Astrocyte of the spinal cord (primary cell): ENCODE measurements around the gene RAB8B.

Experiments
- DNase-seq: peaks from one replicate; pipeline ENCODE4 v3.0.0; 2011; ENCODE audit warnings: low read depth, low spot score
- H3K4me3 ChIP-seq: 2 replicates; pipeline ENCODE4 v1.5.1; 2011; ENCODE audit warnings: low read depth, mild to moderate bottlenecking, low read length, moderate library complexity
- CTCF ChIP-seq: IDR thresholded peaks from 2 replicates; pipeline ENCODE4 v1.5.1; 2012; ENCODE audit warnings: low read depth, mild to moderate bottlenecking, low read length, inconsistent platforms
- in situ Hi-C: cut with HindIII; loops from 2 replicates; pipeline ENCODE4 v1.10.0; 2017; ENCODE audit warnings: low sequenced_read_pairs

RAB8B gene

GRCh38 chr15:63194302-63194701 is 4.9 kb downstream of the RAB8B start:
- H3K4me3 ChIP-seq, result no peak overlapping the region
- DNase-seq, result no peak
- TF ChIP-seq CTCF, result no peak
- in situ Hi-C loops, result no loop called here

GRCh38 chr15:63194880-63195568 is 5.6 kb downstream of the RAB8B start:
- in situ Hi-C loops, result no loop called here
- TF ChIP-seq CTCF, result no peak
- no peak for DNase-seq
- no peak overlapping the region for H3K4me3 ChIP-seq

GRCh38 chr15:63195569-63196015 is 6.2 kb downstream of the RAB8B start:
- in situ Hi-C loops, result no loop called here
- no peak for TF ChIP-seq CTCF
- no peak for DNase-seq
- no peak overlapping the region for H3K4me3 ChIP-seq

- TF ChIP-seq CTCF, result no peak
- H3K4me3 ChIP-seq, result no peak overlapping the region
- in situ Hi-C loops, result no loop called here
- DNase-seq, result no peak
Measured at GRCh38 chr15:63196842-63197241, 7.4 kb downstream of the RAB8B start.

GRCh38 chr15:63197626-63198025 is 8.2 kb downstream of the RAB8B start:
- DNase-seq, result no peak
- in situ Hi-C loops, result no loop called here
- H3K4me3 ChIP-seq, result no peak overlapping the region
- TF ChIP-seq CTCF, result no peak

GRCh38 chr15:63198371-63199250 is 9.2 kb downstream of the RAB8B start:
- TF ChIP-seq CTCF, result no peak
- H3K4me3 ChIP-seq, result no peak overlapping the region
- DNase-seq, result no peak
- in situ Hi-C loops, result no loop called here
